DMS53 (cell line): Measurements from ENCODE around the gene UBR2.
"Not testable (repeated sequence)": the region's sequence is repeated elsewhere in the genome, so short reads cannot be mapped to it uniquely, and the experiment has no call there.

Experiments used
- DNase-seq: peaks from one replicate; lab custom pipeline; 2025; lab: John Stamatoyannopoulos, UW

Gene UBR2

DNA sequence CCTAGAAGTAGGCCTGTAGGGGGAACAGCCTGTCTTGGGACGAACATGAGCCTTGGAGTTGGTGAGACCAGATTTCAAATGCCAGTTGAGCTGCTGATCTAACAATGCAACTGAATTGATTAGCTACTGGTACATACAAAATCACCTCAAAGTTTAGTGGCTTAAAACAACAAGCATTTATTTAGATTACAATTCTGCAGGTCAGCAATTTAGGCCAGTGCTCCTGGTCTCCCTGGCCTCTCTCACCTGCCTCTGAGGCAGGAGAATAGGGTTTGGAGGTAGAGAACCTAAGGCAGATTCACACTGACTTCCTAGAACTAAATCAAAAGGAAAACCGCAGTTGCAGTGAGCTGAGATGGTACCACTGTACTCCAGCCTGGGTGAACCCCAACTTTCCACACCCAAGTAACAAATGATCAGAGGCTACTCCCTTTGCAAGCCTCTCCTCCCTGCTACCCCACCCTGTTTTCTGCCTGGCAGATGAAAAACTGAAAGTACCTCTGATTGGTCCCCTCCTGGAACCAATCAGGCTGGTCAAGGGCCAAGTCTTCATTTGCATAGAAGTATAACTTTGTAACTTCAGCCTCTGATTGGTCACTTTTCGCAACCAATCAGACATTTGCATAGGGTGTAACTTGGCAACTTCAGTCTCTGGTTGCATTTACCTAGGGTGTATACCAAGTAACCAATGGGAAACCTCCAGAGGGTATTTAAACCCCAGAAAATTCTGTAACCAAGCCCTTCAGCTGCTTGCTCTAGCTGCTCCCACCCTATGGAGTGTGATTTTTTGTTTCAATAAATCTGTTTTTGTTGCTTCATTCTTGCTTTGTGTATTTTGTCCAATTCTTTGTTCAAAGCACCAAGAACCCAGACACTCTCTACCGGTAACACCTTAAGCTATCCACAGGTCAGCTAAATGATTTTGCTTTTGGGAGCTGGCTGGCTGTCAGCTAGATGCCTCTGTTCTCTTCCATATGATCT, 8.1 kb upstream of the UBR2 start:
- DNase-seq = no peak

DNA sequence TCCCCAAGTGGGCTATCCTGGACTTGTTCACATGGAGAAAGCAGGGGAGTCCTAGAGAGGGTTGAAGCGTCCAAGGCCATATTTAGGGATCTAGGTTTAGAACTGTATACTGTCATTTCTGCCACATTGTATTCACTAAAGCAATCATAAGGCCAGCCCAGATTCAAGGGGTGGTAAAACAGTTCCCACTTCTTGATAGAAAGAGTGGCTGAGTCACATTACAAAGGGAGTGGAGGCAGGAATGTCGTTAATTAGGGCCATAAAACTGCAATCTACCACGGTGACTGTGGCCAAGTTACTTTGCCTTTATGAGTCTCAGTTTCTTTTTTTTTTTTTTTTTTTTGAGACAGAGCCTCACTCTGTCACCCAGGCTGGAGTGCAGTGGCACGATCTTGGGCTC, 7.4 kb upstream of the UBR2 start:
- DNase-seq = no peak

DNA sequence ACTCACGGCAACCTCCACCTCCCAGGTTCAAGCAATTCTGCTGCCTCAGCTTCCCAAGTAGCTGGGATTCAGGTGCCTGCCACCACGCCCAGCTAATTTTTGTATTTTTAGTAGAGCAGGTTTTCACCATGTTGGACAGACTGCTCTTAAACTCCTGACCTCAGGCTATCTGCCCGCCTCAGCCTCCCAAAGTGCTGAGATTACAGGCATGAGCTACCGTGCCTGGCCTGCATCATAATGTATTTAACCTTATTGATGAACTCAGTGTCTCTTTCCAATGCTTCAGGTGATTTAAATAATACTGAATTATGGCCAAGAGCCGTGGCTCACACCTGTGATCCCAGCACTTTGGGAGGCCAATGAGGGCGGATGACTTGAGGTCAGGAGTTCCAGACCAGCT, 4.6 kb upstream of the UBR2 start:
- not testable (repeated sequence) for DNase-seq

DNA sequence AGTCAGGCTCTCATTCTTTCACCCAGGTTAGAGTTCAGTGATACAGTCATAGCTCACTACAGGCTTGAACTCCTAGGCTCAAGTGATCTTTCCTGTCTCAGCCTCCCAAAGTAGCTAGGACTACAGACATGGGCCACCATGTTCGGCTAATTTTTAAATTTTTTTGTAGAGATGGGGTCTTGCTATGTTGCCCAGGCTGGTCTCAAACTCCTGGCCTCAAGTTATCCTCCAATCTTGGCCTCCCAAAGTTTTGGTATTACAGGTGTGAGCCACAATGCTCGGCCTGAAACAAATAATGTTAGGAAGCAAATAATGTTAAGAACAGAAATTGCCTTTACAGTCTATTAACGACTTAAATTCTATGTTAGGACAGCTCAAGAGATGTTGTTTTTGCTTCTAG, 1.8 kb upstream of the UBR2 start:
- no peak for DNase-seq

DNA sequence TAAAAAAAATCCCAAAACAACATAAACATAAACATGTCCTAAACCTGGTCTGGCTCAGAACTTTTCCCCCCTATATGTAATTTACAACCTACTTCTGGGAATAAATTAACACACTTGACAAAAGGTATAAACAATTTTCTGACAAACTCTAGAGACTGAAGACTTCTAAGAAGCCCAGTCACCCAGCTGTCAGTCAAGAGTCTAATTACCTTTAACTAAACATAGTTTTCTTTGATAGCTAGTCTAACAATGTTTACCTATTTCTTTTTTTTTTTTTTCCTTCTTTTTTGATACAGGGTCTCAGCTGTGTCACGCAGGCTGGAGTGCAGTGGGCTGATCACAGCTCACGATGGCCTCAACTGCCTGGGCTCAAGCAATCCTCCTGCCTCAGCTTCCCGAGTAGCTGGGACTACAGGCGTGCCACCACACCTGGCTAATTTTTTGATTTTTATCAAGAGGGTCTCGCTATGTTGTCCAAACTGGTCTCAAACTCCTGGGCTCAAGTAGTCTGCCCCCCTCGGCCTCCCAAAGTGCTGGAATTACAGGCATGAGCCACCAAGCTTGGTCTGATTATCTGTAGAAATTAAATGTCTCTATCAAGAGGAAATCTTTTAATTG, 932 bp upstream of the UBR2 start:
- peak; percentile 22 for DNase-seq

DNA sequence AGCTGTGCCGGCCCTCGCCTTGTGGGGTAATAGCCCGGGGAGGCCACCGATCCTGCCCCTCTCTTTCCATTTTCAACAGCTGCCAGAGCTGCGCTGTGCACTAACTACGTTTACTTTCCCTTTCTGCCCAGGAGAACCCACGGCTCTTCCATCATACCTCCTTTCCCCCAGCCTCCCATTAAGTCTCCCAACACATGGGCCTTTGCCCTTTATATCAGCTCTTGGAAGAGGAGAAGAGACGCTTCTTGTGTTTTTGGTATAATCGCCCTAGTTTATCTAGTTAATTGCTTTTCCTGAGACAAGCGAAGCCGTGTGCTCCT, 637 bp downstream of the UBR2 start:
- peak; percentile 81 for DNase-seq

DNA sequence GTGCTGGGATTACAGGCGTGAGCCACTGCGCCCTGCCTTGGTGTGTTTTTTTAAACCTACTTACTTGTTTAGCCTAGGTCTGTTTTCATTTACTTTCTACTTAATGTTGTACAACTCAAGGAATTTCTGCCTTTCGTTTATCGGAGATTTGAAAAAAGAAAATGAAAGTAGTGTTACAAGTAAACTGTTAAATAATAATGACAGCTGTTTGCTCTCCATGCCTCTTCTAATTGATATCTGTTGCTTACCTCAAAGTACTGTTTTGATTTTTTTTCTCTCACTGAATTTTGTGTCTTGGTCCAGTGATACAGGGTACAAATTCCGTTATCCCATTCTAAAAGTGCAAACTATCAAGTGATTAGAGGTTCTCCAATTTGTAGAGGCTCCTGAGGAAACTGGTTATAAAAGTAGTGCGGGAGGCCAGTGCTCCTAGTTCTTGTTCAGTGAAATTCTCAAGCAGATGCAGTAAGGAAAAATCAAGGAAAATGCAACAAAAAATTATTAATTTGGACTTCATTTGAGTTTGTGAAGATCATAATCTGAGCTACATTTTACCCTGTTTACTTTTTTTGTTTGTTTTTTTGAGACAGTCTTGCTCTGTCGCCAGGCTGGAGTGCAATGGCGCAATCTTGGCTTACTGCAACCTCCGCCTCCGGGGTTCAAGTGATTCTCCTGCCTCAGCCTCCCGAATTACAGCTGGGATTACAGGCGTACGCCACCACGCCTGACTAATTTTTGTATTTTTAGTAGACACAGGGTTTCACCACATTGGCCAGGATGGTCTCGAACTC, 2.2 kb downstream of the UBR2 start:
- DNase-seq = peak; percentile 39

DNA sequence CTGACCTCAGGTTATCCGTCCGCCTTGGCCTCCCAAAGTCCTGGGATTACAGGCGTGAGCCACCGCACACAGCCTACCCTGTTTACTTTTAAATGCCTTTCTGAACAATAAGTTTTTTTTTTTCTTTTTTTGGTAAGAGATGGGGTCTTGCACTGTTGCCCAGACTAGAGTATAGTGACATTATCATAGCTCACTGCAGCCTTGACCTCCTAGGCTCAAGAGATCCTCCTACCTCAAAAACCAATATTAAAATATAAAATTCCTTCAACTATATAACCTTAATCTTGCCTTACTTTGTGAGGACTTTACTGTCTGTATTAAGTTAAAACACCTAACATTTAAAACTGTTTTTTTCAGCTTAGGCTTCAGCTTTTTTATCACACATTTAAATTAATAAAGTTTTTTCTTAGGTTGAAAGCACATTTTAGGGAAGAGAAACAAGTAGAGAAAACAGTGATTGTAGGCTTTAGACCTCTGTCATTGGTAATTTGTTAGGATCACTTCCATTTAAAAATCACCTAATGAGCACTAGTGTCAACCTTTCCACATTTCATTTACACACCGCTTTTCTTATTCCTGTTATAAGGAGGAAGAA, 2.9 kb downstream of the UBR2 start:
- no peak for DNase-seq

DNA sequence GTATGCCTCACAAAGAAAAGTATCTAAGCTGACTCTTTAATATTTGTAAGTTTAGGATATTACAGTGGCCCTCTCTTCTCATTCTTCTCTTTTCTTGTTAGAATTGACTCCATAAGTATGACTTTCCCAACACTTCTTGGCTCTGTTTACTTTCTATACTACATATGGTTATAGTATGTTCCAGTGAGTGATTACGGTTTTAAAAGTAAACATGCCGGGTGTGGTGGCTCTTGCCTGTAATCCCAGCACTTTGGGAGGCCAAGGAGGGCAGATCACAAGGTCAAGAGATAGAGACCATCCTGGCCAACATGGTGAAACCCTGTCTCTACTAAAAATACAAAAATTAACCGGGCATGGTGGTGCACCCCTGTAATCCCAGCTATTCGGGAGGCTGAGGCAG, 3.4 kb downstream of the UBR2 start:
- DNase-seq = not testable (repeated sequence)

DNA sequence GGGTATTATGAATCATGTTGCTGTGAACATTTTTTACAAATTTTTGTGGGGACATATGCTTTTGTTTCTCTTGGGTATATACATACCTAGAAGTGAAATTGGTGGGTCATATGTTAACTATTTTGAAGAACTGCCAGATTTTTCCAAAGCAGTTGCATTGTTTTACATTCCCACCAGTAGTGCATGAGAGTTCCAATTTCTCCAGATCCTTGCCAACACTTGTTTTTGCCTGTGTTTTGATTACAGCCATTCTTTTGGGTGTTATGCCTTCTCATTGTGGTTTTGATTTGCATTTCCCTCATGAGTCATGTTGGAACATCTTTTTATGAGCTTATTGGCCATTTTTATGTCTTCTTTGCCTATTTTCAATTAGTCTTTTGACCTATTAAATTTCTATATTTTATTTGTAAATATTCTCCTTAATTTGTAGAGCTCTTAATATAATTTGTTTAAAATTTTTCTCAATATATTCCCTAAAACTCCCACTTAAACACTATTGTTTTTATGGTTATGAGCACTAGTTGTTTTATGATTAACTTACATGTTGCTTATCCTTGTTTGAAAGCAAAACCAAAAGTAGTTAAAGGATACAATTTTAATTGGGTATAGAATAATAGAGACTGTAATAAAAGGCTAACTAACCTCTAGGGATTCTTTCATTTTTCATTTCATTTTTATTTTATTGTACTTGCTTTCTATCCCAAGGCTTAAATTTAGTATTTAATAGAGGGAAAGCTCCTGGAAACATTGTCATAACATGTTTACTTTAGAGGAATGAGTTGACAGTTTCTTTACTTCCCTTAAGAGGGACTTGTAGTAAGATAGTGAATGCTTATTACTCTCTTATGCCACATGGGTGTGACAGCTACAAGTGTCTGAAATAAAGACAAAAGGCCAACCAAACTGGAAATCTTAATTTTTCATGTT, 5.5 kb downstream of the UBR2 start:
- DNase-seq = peak; percentile 30

DNA sequence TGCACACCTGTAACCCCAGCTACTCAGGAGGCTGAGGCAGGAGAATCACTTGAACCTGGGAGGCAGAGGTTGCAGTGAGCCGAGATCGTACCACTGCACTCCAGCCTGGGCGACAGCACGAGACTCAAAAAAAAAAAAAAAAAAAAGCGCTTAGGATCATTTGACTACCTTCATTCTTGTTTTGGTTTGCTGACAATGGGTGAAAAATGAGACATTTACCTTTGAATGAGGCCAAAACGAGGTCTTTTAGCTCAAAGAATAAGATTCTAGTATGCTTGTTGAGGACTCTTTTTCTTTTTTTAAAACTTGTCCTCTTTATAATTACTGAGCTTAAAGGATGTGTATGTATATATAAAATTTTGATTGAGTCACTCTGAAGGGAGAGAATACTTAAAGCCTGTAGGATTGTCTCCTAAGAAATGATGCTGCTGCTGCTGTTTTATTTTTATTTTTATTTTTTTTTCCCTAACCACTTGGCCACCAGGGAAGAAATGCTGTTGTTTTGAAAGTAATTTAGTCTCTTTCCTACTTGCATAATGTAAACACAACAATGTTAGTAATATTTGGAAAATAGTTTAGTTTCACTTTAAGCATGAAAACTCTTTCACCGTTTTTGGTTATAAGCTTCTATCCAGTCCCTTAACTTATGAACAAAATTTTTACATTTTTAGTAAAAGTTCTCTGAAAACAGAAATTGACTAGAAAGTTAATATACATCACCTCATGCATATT, 7.9 kb downstream of the UBR2 start:
- DNase-seq = no peak

DNA sequence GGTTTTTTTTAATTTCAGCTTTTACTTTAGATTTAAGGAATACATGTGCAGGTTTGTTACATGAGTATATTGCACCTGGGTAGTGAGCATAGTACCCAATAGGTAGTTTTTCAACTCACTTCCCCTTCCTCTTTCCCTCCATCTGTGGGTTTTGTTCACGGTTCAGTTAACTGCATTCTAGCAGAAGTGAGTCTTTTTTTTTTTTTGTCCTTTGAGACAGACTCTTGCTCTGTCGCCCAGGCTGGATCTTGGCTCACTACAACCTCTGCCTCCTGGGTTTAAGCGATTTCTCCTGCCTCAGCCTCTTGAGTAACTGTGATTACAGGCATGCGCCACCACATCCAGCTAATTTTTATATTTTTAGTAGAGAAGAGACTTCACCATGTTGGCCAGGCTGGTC, 8.7 kb downstream of the UBR2 start:
- peak; percentile 60 for DNase-seq

DNA sequence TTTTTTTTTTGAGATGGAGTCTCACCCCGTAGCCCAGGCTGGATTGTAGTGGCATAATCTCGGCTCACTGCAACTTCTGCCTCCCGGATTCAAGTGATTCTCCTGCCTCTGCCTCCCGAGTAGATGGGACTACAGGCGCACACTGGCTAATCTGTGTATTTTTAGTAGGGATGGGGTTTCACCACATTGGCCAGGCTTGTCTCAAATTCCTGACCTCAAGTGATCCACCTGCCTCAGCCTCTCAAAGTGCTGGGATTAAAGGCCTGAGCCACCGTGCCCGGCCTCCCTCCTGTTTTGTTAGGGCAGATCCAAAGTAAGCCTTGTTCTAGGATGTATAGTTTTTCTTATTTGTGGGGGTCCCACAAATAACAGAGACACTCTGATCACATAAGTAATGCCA, 12.7 kb downstream of the UBR2 start:
- not testable (repeated sequence) for DNase-seq

DNA sequence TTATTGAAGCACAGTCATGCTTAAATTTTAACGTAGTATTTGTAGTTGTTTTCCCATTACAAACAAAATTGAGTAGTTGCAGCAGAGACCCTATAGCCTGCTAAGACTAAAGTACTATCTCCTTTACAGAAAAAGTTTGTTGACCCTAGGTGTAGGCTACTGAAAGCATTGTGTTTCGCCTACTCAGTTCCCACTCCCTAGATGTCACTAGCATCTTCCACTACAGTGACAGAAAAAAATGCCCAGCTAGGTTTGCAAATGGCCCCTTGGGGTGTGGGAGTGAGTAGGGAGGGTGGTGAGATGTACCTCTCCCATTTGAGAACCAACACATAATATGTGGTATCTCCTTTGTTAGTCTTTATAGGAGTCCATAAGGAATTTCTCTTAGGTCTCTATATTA, 34.5 kb downstream of the UBR2 start:
- DNase-seq = no peak

DNA sequence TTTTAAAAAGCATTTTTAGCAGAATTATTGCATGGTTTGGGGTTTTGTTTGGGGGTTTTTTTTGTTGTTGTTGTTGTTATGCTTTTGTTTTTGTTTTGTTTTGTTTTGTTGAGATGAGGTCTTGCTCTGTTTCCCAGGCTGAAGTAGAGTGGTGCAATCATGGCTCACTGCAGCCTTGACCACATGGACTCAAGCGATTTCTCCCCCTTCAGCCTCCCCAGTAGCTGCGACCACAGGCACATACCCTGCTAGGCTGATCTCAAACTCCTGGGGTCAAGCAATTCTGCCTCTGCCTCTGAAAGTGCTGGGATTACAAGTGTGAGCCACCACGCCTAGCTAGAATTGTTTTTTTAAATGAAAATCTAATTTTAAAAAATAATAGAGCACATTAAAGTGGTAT, 35.7 kb downstream of the UBR2 start:
- DNase-seq = no peak

DNA sequence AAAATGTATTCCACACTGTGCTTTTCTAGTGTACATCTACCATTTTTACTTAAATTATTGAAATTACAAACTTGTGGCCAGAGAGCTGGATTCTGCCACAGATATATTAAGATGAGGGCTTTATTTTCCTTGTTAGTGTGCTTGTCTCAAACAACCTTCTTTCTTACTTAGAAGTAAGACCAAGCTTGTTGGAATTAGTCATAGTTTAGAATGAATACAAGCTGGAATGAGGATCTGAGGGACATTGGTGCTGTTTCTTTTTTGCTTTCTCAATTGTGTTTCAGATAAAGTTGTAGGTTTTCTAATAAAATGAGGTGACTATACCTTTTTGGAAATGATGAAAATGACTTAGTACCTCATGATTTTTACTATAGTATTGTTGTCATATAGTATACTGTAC, 40.3 kb downstream of the UBR2 start:
- no peak for DNase-seq

DNA sequence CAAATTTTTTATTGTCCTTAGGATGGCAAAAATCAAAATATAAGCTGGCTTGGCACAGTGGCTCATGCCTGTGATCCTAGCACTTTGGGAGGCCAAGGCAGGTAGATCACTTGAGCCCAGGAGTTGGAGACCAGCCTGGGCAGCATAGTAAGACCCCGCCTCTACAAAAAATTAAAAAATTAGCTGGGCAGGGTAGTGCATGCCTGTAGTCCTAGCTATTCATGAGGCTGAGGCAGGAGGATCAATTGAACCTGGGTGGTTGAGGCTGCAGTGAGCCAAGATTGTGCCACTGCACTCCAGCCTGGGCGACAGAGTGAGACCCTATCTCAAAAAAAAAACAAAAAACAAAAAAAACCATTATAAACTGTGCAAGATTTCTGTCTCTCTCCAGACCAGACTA, 40.9 kb downstream of the UBR2 start:
- not testable (repeated sequence) for DNase-seq

DNA sequence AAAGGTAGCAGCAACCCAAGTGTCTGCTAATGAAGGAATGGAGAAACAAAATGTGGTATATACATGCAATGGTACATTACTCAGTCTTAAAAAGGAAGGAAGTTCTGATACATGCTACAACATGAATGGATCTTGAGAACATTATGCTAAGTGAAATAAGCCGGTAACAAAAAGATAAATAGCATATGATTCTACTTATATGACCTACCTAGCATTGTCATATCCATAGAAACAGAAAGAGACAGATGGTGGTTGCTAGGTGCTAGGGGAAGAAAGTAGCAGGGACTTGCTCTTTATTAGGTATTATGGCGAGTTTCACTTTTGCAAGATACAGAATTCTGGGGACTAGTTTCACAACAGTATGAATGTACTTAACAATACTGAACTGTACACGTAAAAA, 46.6 kb downstream of the UBR2 start:
- DNase-seq = no peak

DNA sequence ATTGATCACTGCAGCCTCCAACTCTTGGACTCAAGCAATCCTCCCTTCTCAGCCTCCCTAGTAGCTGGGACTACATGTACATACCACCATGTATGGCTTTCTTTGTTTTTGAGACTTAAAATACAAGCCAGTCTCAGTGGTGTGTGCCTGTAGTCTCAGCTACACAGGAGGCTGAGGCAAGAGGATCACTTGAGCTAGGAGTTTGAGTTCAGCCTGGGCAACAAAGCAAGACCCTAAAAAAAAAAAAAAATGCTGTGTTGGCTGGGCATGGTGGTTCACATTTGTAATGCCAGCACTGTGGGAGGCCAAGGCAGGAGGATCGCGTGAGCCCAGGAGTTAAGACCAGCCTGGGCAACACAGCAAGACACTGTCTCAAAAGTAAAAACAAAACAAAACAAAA, 51.7 kb downstream of the UBR2 start:
- DNase-seq = no peak

DNA sequence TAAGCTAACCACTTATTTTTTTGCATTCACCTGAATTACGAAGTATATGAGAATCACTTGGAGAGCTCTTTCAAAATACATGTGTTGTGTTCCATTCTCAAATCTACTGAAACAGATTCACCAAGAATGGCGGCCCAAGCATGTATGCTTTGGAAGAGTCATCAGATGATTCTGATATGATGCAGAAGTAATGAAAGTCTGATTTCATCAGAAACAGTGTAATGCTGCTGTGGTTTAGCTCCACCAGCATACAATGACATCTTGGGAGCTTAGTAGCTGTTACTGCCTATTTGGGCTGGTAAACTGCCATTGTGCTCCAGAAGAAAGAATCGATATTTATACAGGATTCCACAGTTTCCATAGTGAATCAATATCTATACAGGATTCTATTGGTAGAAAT, 52.9 kb downstream of the UBR2 start:
- DNase-seq = no peak

DNA sequence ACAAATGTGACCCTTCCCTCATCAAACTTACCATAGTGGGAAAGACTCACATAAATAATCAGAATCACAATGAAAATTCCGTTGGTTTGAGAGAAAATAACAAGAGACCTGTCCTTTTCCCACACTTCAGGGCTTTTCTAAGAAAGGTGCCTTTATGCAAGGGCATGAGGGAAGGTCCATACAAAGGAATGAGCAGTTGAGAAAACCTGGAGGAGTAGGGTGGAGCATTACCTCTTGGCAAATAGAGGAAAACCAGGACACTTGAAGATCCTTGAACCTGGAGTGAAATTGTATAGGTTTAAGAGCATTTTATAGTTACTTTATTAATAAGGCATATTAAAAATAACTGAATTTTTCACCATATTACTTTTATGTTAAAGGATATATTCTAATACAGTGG, 54.3 kb downstream of the UBR2 start:
- no peak for DNase-seq
